Effector CD4-positive, alpha-beta T cell (primary cell): ENCODE data around the gene RPS3.
"Not testable (repeated sequence)": the region's sequence is repeated elsewhere in the genome, so short reads cannot be mapped to it uniquely, and the experiment has no call there.

ENCODE experiments used
- DNase-seq: peaks from one replicate; pipeline ENCODE4 v3.0.0-alpha.2; 2020
- total RNA-seq: gene quantifications from one replicate; lab custom pipeline; 2026; lab: John Stamatoyannopoulos, UW

RPS3 gene
- 876 reads per million, percentile 99 among the genes with 10 or more reads in this experiment for total RNA-seq

GRCh38 chr11:75399344-75400145, at the start of gene RPS3:
RPS3 (plus strand) TSS chr11:75399518; CDS start chr11:75399548, 30 bp downstream.
- DNase-seq, result peak; percentile 81

GRCh38 chr11:75349521-75350116, 49.7 kb upstream of the RPS3 start:
- no peak for DNase-seq

GRCh38 chr11:75350122-75350742, 49.1 kb upstream of the RPS3 start:
- DNase-seq, result no peak

GRCh38 chr11:75350743-75351540, 48.4 kb upstream of the RPS3 start:
- DNase-seq, result peak; percentile 25

- DNase-seq, result no peak
Measured at GRCh38 chr11:75351541-75351790, 47.9 kb upstream of the RPS3 start, which contains the start of gene ARRB1. ARRB1 (minus strand) TSS chr11:75351661; CDS start chr11:75351607, 54 bp downstream.

GRCh38 chr11:75351791-75352587, 47.3 kb upstream of the RPS3 start:
- peak; percentile 55 for DNase-seq

GRCh38 chr11:75352588-75353206, 46.6 kb upstream of the RPS3 start:
- DNase-seq, result no peak

- DNase-seq, result no peak
Measured at GRCh38 chr11:75355051-75355450, 44.3 kb upstream of the RPS3 start.

GRCh38 chr11:75356613-75357012, 42.7 kb upstream of the RPS3 start:
- no peak for DNase-seq

- DNase-seq, result not testable (repeated sequence)
Measured at GRCh38 chr11:75362285-75362684, 37.0 kb upstream of the RPS3 start.

GRCh38 chr11:75365711-75366181, 33.6 kb upstream of the RPS3 start:
- no peak for DNase-seq

GRCh38 chr11:75366826-75367225, 32.5 kb upstream of the RPS3 start:
- not testable (repeated sequence) for DNase-seq

GRCh38 chr11:75369560-75370255, 29.6 kb upstream of the RPS3 start:
- DNase-seq, result no peak

- no peak for DNase-seq
Measured at GRCh38 chr11:75371949-75372876, 27.1 kb upstream of the RPS3 start.

GRCh38 chr11:75373201-75373600, 26.1 kb upstream of the RPS3 start:
- DNase-seq, result no peak

GRCh38 chr11:75374646-75375045, 24.7 kb upstream of the RPS3 start:
- no peak for DNase-seq

GRCh38 chr11:75375626-75376025, 23.7 kb upstream of the RPS3 start:
- DNase-seq, result no peak

GRCh38 chr11:75376175-75376574, 23.1 kb upstream of the RPS3 start:
- DNase-seq, result no peak

- DNase-seq, result not testable (repeated sequence)
Measured at GRCh38 chr11:75378776-75379175, 20.5 kb upstream of the RPS3 start.

GRCh38 chr11:75380245-75380644, 19.1 kb upstream of the RPS3 start:
- DNase-seq, result no peak
